PC-3 (cell line): ENCODE results near the gene MRPL51. TPM values are rescaled to one million over a fixed set of nuclear protein-coding genes. Genes with fewer than 3 reads are reported as not detected.

Experiments
- ATAC-seq: fragments of 200-7000 bp; cut with Tn5 transposase; 2 replicates; pipeline ENCODE4 v1.9.1; 2020; ENCODE audit warnings: mild to moderate bottlenecking, moderate library complexity
- BruUV-seq: library from RNA; stranded (reverse); fragments of 400-500 nt; replicated peaks from 2 replicates; lab custom pipeline; 2021; lab: Mats Ljungman, UMichigan
- CTCF ChIA-PET: fragments of 300-600 bp; sonication (Branson Sonifier 250); formaldehyde crosslinking; loops from one replicate; lab custom pipeline; 2022; ENCODE audit warnings: antibody characterized with exemption; lab: Charles Lee
- POLR2A ChIA-PET: fragments of 300-600 bp; sonication (Branson Sonifier 250); formaldehyde crosslinking; loops from one replicate; lab custom pipeline; 2022; ENCODE audit warnings: antibody characterized with exemption; ENCODE audit not compliant: unreplicated experiment; lab: Charles Lee
- DNase-seq: peaks from one replicate; pipeline ENCODE4 v3.0.0-alpha.2; 2015
- H2AFZ ChIP-seq: fragments of 300-600 bp; sonication (generic); 2 replicates; pipeline ENCODE4 v1.6.0; 2016; ENCODE audit warnings: antibody characterized with exemption, low read length
- H3F3A ChIP-seq: fragments of 300-600 bp; sonication (generic); one replicate; pipeline ENCODE4 v1.6.0; 2017; ENCODE audit warnings: antibody characterized with exemption, low read length, control low read depth, mild to moderate bottlenecking; ENCODE audit not compliant: unreplicated experiment
- H3K27ac ChIP-seq: fragments of 300-600 bp; sonication (generic); 2 replicates; pipeline ENCODE4 v1.5.1; 2016; ENCODE audit warnings: mild to moderate bottlenecking, low read length
- H3K27me3 ChIP-seq: fragments of 300-600 bp; sonication (generic); 2 replicates; pipeline ENCODE4 v1.6.1; 2016; ENCODE audit warnings: low read length, mixed read lengths
- H3K36me3 ChIP-seq: fragments of 300-600 bp; sonication (generic); 2 replicates; pipeline ENCODE4 v1.6.1; 2016; ENCODE audit warnings: low read depth, mixed run types, low read length, mixed read lengths
- H3K4me1 ChIP-seq: fragments of 300-600 bp; sonication (generic); 2 replicates; pipeline ENCODE4 v1.5.1; 2016; ENCODE audit warnings: low read length; ENCODE audit not compliant: insufficient read depth
- H3K4me2 ChIP-seq: fragments of 300-600 bp; sonication (generic); 2 replicates; pipeline ENCODE4 v1.6.0; 2016; ENCODE audit warnings: low read length
- H3K4me3 ChIP-seq: fragments of 300-600 bp; sonication (generic); 2 replicates; pipeline ENCODE4 v1.5.1; 2016; ENCODE audit warnings: mild to moderate bottlenecking, low read length, mixed read lengths
- H3K79me2 ChIP-seq: fragments of 300-600 bp; sonication (generic); 2 replicates; pipeline ENCODE4 v1.6.1; 2017; ENCODE audit warnings: low read length, mixed read lengths
- H3K9ac ChIP-seq: fragments of 300-600 bp; sonication (generic); 2 replicates; pipeline ENCODE4 v1.6.0; 2016; ENCODE audit warnings: mild to moderate bottlenecking, low read length
- H3K9me2 ChIP-seq: fragments of 300-600 bp; sonication (generic); replicated peaks from 2 replicates; pipeline ENCODE4 v1.6.1; 2016; ENCODE audit warnings: mixed run types, low read length, mixed read lengths
- H3K9me3 ChIP-seq: fragments of 300-600 bp; sonication (generic); 2 replicates; pipeline ENCODE4 v1.6.1; 2016; ENCODE audit warnings: low read length, mixed read lengths
- H4K20me1 ChIP-seq: fragments of 300-600 bp; sonication (generic); 2 replicates; pipeline ENCODE4 v1.6.1; 2016; ENCODE audit warnings: low read length, mixed read lengths
- CTCF ChIP-seq: fragments of 300-600 bp; sonication (generic); conservative IDR thresholded peaks from 2 replicates; pipeline ENCODE4 v1.5.1; 2017; ENCODE audit warnings: antibody characterized with exemption, low read depth, mild to moderate bottlenecking, low read length
- EZH2 ChIP-seq: fragments of 300-600 bp; sonication (generic); IDR thresholded peaks from one replicate; pipeline ENCODE4 v1.6.1; 2017; ENCODE audit warnings: antibody characterized with exemption, mild to moderate bottlenecking, low read length; ENCODE audit not compliant: unreplicated experiment
- EZH2phosphoT487 ChIP-seq: fragments of 300-600 bp; sonication (generic); IDR thresholded peaks from 2 replicates; pipeline ENCODE4 v1.6.1; 2018; ENCODE audit warnings: mild to moderate bottlenecking, antibody characterized with exemption, low read length, borderline replicate concordance
- intact Hi-C: fragments of 100-400 bp; cut with micrococcal nuclease; formaldehyde crosslinking; loops from 2 replicates; pipeline ENCODE4 v1.9.0; 2023
- total RNA-seq: library from RNA; depleted of rRNA; stranded (reverse); fragments of >200 nt; gene quantifications from 2 replicates; pipeline ENCODE4 v1.2.3, GENCODE V29; 2014

MRPL51 gene
- total RNA-seq, 1 experiment from 2014 or later = 157 TPM

- H3K27ac ChIP-seq = no peak overlapping the region
- H3K4me3 ChIP-seq = no peak overlapping the region
- H3K79me2 ChIP-seq = no peaks in the 10 kb centered on the region
- TF ChIP-seq CTCF (no peak), EZH2 (no peak), EZH2phosphoT487 (no peak)
- no peak overlapping the region for H2AFZ ChIP-seq
- H3F3A ChIP-seq = no peaks in the 10 kb centered on the region
- no peaks in the 10 kb centered on the region for H3K9me3 ChIP-seq
- H3K4me1 ChIP-seq = peaks cover 8% of the 10 kb centered on the region; the same call in 1 of the 2 replicates
- no peak overlapping the region for H3K9ac ChIP-seq
- no peak overlapping the region for H3K4me2 ChIP-seq
- H4K20me1 ChIP-seq = no peaks in the 10 kb centered on the region
- BruUV-seq = no TSS peak
- POLR2A ChIA-PET = interaction anchor here (0.5 kb wide), 1 partner anchor 114 kb away, joined by 3 read pairs; no protein-coding TSS in a partner anchor
- no peaks in the 10 kb centered on the region for H3K9me2 ChIP-seq
- H3K27me3 ChIP-seq = no peaks in the 10 kb centered on the region
- H3K36me3 ChIP-seq = no peaks in the 10 kb centered on the region
- intact Hi-C loops = no loop called here
- ATAC-seq = no peak
- CTCF ChIA-PET = interaction anchor here (0.5 kb wide), 1 partner anchor 369 kb away, joined by 5 read pairs; no protein-coding TSS in a partner anchor
- DNase-seq = no peak
These were observed 40.0 kb downstream of the MRPL51 start for GRCh38 chr12:6452944-6453630.

- H4K20me1 ChIP-seq = no peaks in the 10 kb centered on the region
- intact Hi-C loops = no loop called here
- ChIA-PET POLR2A (interaction anchor here (0.5 kb wide), 1 partner anchor 115 kb away, joined by 3 read pairs; no protein-coding TSS in a partner anchor), CTCF (interaction anchor here (0.5 kb wide), 1 partner anchor 368 kb away, joined by 5 read pairs; no protein-coding TSS in a partner anchor)
- H3K4me1 ChIP-seq = peaks cover 8% of the 10 kb centered on the region; the same call in 1 of the 2 replicates
- H3K4me2 ChIP-seq = peak overlapping the region; percentile 55
- peak overlapping the region; percentile 87 for H2AFZ ChIP-seq
- H3K4me3 ChIP-seq = peak overlapping the region; percentile 19; the same call in 1 of the 2 replicates
- H3F3A ChIP-seq = no peaks in the 10 kb centered on the region
- DNase-seq (no peak), ATAC-seq (peak; percentile 48)
- H3K9me2 ChIP-seq = no peaks in the 10 kb centered on the region
- H3K79me2 ChIP-seq = no peaks in the 10 kb centered on the region
- H3K9ac ChIP-seq = peak overlapping the region; percentile 16; the same call in 1 of the 2 replicates
- no TSS peak for BruUV-seq
- no peaks in the 10 kb centered on the region for H3K9me3 ChIP-seq
- no peaks in the 10 kb centered on the region for H3K27me3 ChIP-seq
- no peak overlapping the region for H3K27ac ChIP-seq
- no peaks in the 10 kb centered on the region for H3K36me3 ChIP-seq
- TF ChIP-seq EZH2phosphoT487 (no peak), CTCF (no peak), EZH2 (no peak)
These were observed 40.7 kb downstream of the MRPL51 start for GRCh38 chr12:6452245-6452943.
